VCaP (cell line): ENCODE data around the gene ACTRT3.
"Not testable (repeated sequence)": the region's sequence is repeated elsewhere in the genome, so short reads cannot be mapped to it uniquely, and the experiment has no call there.

Experiments used
- H3K27ac ChIP-seq: fragments of 450-650 bp; 2 replicates; pipeline ENCODE4 v1.5.1; 2017
- TF ChIP-seq, protein P1 (sequence below): fragments of 450-650 bp; conservative IDR thresholded peaks from 2 replicates; pipeline ENCODE4 v1.5.1; 2017; ENCODE audit warnings: mild to moderate bottlenecking, moderate library complexity

Gene ACTRT3

DNA sequence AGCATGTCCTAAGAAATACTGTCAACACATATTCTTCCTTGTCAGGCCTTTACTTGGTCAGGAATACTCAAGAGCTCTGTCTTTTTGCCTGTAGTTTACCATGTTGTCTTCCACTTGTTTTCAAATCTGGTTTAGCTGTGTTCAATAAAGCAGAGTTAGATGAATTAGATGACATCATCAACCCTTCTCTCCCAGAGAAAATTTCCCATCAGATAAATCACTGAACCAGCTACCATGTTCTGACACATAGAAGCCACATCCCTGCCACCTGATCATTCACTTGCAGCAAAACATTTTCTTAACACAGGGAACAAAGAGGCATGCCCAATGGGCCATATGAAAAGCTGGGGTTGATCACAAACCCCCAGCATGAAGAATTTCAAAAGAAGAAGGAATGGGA, 46.6 kb downstream of the ACTRT3 start:
- TF ChIP-seq, protein P1, sequence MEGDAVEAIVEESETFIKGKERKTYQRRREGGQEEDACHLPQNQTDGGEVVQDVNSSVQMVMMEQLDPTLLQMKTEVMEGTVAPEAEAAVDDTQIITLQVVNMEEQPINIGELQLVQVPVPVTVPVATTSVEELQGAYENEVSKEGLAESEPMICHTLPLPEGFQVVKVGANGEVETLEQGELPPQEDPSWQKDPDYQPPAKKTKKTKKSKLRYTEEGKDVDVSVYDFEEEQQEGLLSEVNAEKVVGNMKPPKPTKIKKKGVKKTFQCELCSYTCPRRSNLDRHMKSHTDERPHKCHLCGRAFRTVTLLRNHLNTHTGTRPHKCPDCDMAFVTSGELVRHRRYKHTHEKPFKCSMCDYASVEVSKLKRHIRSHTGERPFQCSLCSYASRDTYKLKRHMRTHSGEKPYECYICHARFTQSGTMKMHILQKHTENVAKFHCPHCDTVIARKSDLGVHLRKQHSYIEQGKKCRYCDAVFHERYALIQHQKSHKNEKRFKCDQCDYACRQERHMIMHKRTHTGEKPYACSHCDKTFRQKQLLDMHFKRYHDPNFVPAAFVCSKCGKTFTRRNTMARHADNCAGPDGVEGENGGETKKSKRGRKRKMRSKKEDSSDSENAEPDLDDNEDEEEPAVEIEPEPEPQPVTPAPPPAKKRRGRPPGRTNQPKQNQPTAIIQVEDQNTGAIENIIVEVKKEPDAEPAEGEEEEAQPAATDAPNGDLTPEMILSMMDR, result no peak
- no peak overlapping the region for H3K27ac ChIP-seq

DNA sequence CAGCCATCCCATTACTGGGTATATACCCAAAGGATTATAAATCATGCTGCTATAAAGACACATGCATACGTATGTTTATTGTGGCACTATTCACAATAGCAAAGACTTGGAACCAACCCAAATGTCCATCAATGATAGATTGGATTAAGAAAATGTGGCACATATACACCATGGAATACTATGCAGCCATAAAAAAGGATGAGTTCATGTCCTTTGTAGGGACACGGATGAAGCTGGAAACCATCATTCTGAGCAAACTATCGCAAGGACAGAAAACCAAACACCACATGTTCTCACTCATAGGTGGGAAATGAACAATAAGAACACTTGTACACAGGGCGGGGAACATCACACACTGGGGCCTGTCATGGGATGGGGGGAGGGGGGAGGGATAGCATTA, 50.9 kb downstream of the ACTRT3 start:
- H3K27ac ChIP-seq, result not testable (repeated sequence)
